ENCODE results near the gene MACROD1.
"Not testable (repeated sequence)": the region's sequence is repeated elsewhere in the genome, so short reads cannot be mapped to it uniquely, and the experiment has no call there.

The MACROD1 gene

DNA sequence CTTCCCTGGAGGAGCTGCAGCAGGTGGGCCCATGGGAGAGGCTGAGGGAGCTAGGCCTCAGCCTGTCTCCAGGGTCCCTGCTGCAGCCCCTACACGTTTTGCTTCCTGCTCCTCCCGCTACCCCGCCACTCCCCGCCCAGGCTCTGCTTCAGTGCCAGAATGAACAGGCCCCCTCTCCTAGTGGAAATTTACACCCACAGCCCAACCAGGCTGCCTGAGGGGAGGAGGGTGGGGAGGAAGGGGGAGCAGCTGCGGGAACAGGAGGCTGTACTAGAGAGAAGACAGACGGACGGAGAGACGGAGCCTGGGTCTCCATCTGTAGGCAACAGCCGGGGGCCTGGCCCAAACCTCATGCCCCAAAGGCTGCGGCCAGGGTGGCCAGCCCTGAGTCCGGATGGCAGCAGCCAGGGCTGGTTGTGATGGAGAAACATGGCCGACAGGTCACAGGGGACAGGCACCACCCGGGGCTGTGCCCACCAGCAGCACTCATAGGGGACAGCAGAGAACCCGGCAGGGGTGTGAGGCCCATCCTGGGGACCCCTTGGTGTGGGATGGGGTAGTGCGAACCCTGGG, 109.6 kb downstream of the MACROD1 start:
- DNase-seq (ENCODE audit: low read depth): no peak

DNA sequence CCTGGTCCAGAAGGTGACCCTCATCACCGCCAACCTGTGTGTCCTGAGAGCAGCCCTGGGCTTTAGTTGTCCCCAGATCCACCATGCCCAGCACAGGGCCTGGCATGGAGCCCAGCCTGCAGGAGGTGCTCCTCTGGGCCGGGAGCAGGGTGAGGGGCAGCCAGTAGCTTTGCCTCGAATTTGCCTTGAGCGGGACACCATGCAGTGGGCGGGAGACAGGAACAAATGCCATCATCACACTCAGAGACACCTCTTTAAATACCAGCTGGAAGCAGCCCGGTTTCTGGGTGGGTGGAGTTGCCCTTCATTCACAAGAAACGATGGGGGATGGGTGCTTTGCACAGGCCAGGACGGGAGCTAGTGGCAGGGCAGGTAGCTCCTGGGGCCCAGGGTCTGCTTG, 110.8 kb downstream of the MACROD1 start:
- DNase-seq (ENCODE audit: low read depth): no peak

DNA sequence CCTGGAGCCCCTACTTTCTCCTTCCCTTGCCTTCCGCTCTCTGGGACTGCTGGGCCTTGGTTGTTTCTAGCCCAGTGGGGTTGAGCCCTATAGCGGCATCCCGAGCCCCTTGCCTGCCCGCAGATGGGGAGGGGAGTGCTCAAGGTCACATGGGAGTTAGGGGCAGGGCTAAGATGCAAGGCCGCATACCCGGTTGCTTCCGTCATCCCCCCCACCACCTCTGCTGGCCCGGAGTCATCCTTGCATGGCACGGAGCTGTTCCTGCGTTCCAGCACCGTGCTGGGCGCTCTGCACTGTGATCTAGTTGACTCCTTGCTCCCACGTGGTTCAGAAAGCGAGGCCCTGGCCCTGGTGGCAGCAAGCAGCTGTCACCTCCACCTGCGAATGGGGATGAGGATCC, 112.2 kb downstream of the MACROD1 start:
- DNase-seq (ENCODE audit: low read depth): no peak

DNA sequence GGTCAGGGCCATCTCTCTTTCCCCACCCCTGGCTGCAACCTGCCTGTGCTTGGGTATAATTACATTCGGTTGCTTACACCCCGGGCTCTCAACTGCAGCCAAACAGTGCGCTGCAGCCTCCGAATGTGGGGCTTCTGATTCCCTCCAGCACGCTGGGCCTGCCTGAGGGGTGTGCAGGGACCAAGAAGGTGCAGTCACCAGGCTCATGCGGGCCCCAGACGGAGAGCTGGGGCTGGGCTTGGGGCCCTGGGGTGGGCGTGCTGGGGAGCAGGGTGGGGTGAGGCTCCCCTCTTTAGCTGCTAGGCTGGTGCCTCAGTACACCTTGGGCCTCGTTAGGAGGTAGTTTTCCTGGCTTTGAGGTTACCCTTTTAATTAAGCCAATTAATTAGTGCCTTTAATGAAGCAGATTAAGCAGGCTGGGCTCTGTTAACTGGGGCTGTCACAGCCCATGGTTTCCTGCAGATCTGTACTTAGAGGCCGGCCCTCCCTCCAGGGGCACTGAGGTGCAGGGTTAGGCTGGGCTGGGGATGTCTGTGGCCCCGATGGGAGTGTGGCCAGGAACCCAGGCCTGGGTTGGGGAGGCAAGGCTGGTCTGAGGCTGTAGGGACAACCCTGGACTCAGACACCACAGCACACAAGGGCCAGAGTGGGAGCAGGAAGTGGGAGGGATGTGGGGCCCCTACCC, 112.8 kb downstream of the MACROD1 start:
- no peak for DNase-seq (ENCODE audit: low read depth)

DNA sequence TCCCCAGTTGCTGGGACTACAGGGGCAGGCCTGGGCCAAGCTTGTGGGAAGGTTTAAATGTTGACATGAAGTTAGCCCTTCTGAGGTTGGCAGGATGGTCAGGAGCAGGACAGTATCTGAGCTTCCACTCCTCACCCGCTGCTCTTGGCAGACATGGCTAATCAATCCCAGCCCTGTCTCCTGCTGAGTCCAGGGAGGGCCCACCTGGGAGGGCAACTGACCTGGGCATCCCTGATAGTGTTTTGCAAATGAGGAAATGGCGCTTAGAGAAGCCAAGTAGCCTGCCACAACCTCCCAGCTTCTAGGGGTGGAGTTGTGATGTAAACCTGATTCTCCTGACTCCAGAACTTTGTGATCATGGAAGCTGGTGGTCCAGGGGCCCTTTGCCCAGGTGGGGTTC, 113.5 kb downstream of the MACROD1 start:
- DNase-seq (ENCODE audit: low read depth): no peak

DNA sequence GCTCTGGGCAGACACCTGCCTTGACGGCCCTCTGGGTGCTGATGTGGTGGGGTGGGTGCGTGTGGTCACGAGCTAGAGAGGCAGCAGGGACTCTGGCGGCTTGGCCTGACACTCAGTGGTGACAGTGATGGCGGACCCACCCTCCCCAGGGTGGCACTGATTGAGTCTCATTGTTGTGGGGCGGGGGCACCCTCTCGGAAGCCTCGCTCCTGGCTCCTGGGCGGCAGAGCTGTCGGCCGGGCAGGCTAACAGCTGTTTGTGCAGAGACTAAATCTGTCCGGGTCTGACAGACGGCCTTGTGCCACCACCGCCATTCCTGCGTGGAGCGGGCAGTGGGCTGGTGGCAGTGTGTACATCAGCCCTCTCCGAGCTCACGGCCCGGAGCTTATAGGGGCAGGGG, 114.6 kb downstream of the MACROD1 start:
- DNase-seq (ENCODE audit: low read depth): no peak

DNA sequence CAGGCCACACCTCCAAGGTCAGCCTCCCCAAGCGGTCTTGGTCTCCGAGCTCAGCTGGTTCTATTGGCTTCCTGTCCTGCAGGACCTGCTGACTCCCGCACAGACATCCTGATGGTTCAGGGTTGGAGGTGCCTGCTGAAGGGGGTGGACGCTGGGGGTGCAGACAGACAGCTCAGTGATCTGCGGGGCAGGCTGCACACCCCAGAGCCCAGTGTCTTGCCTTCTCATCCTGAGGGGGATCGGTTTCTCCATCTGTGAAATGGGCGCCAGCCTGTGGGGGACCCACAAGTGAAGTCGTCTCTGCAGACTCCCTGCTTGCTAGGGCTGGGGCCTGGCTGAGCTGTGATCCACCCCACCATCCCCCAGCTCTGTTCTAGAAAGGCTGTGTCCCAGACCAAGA, 116.4 kb downstream of the MACROD1 start:
- no peak for DNase-seq (ENCODE audit: low read depth)

DNA sequence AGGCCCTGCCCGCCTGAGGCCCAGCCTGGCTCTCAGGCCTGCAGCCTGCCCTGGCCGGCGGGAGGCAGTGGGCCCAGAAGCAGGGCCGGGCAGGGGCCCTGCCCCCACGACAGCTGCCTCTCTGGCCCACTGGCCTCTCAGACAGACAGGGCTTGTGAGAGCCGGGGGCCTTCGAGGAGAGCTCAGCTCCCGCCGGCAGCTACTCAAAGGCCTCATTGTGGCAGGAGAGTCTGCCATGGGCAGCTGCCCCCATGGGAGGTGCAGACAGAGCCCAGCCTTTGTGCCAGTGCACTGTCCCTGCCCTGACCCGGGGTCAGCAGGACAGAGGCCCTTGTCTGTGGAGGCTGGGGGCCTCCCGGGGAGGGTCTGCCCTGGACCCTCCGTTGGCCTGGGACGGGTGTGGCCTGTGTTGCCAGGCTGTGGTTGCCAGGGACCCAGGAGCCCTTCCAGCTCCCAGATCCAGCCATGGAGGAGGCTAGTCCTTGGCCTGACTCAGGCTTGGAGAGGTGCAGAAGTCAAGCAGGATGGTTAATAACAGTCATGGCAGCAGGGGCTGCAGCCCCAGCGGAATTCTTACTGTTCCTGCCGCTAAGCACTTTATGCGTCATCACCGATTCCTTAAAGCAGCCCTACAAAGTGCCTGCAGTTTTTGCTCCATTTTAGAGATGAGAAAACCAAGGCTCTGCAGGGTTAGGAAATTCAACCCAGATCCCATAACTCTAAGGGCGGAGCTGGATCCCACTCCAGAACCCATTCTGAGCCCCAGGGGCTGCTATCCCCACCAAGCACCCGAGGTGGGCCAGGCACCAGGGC, 117.7 kb downstream of the MACROD1 start:
- no peak for DNase-seq (ENCODE audit: low read depth)

DNA sequence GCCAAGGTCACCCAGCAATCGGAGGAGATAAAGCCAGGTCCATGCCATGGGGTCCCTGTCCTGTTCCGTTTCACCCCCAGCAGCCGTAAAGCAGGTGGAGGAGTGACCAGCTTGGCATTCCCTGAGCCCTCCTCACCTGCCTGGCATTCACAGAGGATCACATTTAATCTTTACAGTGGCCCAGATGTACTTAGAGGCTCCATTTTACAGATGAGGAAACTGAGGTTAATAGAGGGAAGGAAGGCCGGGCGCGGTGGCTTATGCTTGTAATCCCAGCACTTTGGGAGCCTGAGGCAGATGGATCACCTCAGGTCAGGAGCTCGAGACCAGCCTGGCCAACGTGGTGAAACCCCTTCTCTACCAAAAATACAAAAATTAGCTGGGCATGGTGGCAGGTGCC, 118.5 kb downstream of the MACROD1 start:
- not testable (repeated sequence) for DNase-seq (ENCODE audit: low read depth)

DNA sequence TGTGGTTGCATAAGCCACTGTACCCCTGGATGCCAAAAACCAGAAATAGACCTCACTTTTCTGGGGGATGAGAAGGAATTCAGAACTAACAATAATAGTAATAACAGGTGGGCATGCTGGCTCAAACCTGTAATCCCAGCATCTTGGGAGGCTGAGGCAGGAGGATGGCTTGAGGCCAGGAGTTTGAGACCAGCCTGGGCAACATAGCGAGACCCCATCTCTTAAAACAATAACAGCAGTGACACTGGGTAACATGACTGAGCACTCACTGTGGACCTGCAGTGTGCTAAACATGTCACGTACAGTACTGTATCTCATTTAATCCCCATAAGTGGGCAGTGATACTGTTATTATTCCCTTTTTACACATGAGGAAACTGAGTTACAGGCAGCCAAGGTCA, 120.2 kb downstream of the MACROD1 start:
- no peak for DNase-seq (ENCODE audit: low read depth)

DNA sequence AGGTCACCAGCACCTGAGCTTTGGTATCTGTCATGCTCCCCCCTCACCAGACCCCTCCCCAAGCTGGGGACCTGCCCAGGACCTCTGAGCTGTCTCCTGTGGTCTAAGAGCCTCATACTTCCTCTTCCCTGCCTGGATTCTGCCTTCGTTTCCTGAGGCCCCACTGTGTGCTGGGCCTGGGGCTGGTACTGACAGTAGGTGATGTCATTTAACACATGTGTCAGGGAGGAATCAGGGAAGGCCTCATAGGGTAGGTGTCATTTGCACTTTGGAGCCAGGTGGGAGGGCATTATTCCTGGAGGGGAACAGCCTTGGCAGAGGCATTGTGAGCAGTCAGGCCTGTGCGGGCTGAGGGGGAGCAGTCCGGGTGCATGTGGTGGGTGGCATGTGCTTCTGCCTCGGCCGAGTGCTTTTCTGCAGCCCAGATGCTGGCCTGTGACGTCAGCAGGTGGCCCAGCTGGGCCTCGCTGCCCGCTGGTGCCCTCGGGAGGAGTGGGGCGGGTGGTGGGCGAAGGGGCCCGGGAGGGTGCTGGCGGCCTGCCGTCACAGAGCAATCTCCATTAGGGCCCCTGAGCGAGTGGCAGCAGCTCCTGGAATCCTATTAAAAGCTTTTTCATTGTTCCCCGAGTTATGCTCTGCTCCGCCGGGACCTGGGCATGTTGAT, 121.1 kb downstream of the MACROD1 start:
- DNase-seq (ENCODE audit: low read depth): no peak

DNA sequence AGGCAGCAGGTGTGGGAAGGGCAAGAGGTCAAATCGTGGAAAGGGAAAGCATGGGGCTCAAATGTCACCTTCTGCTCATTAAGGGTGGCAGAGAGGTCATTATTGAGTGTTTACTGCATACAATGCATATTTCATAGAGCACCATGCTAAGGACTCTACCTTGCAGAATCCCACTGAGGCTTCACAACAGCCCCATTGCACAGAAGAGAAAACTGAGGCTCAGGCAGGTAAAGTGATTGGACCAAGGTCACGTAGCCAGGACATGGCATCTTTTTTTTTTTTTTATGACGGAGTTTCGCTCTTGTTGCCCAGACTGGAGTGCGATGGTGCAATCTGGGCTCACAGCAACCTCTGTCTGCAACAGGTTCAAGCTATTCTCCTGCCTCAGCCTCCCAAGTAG, 122.4 kb downstream of the MACROD1 start:
- DNase-seq (ENCODE audit: low read depth): no peak

DNA sequence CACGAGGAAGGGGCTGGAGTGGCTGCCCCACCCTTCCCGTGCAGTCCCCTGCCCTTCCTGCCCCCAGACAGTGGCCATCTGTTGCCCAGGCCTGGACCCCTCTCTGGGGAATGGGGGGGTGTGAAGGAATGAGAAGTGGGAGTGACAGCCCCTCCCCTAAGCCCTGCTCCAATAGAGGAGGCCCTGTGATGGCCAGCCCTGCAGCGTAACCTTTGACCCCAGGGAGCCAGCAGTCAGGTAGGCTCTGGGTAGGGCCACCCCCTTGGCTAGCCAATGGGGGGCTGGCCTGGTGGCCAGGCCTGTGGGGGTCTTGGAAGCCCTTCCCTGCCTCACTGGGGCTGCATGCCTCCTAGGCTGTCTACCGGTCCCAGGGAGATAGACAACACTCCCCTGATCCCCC, 123.6 kb downstream of the MACROD1 start:
- no peak for DNase-seq (ENCODE audit: low read depth)

DNA sequence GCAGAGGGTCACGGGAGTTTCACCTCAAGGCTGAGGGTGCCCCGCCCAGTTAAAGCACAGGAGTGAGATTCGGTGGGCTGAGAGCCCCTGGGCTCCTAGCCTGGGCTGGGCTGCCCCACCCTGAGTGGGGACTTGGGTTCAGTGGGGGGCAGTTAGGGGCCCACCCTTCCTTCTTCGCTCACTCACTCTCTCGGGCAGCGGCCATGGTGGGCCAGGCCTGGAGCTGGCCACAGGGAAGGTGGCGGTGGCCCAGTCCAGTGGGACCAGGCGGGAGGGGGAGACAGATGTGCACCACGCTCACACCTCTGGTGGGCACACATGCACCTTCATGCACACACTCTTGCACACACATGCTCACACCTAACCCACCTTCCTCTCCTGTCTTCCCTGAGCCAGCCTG, 124.1 kb downstream of the MACROD1 start:
- DNase-seq (ENCODE audit: low read depth): no peak

DNA sequence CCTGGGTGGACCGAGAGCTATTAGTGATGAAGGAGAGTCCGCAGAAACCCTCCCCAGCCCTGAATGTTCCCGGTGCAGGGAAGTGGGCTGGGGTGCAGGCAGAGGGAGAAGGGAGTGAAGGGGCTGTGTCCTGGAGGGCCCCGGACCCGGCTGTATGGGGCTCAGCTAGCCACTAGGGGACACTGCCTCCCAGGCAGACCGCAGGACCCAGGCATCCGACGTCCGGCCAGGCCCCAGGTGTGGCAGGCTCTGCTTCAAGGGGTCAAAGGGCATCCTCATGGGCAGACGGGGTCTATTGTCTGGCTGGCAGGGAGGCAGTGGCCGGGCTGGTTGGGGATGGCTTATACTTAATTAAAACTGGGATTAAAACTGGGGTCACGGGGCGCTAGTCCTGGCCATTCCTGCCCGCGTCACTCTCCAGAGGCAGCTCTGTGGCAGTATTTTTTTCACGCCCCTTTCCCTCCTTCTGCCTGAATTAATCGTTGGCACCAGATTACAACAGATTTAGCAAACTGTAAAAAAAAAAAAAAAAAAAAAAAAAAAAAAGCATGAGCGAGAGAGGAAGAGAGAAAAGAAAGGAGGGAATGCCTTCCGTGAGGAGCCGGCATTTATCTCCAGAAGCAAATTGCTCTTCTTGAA, 125.1 kb downstream of the MACROD1 start:
- DNase-seq (ENCODE audit: low read depth): no peak

DNA sequence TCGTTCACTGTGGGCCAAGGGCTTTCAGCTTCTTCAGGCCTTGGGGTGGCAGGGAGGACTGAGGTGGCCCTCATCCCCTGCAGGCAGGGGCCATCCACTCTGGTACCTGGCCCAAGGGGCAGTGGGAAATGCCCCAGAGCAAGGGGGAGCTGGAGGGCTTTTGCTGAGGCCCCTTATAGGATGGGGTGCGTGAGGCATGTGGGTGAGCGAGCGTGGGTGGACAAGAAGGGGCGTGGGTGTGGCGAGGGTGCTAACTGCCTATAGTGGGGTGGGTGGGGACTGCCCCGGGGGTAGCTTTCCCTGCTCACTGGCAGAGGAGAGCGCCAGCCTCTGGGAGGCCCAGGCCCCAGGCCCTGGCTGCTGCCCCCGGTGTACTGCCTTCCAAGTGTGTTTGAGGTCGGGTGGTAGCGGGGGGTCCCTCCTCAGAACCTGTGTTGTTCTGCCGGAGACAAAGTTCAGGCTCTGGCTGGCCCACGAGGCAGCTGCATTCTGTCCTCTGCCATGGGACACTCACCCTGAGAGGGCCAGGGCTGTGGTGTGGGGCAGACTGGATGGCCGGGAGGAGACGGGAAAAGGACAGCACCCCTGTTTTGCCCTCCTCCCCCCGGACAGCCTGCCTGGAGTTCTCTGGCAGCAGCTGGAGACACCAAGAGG, 126.8 kb downstream of the MACROD1 start:
- no peak for DNase-seq (ENCODE audit: low read depth)

DNA sequence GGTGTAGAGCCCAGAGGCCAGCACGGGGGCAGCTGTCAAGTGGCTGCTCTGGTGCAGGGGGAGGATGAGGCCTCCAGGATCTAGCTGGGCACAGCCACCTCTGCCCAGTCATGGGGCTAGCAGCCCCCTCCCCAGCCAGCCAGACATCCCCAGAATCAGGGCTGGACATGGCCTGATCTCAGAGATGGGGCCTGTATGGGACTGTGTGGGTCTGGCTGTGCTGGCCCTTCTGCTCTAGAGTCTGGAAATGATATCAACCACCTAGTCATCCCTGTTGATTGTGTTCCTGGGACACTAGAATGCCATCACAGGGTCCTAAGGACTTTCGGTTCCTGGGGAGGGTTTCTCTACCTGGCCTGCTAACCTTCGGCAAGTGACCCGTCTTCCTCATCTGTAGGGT, 127.4 kb downstream of the MACROD1 start:
- DNase-seq (ENCODE audit: low read depth): no peak

DNA sequence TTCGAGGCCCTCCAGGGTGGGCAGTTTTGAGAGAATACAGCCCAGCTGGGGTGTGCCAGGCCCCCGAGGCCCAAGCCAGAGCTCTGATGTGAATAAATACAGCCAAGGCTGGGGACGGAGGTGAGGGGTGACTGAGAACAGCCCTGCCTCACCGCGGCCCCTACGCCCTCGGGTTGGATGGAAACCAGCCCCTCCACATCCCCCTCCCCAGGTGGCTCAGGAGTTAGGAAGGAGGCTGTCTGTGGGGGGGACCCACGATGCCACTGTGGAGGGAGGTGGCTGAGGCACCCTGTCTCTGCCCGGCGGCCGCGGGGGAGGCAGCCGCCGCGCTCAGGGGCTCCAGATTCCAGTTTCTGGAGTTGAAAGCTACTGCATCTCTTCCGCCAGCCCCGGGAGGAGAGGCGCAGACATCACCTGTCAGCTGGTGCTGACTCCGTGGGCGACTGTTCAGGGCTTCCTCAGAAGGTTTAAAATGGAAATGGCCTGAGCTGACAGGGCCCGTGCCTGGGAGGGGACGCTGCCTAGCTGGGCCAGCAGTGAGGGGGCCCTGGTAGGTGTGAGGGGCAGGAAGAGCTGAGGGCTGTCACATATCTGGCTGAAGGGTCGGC, 128.8 kb downstream of the MACROD1 start:
- no peak for DNase-seq (ENCODE audit: low read depth)

DNA sequence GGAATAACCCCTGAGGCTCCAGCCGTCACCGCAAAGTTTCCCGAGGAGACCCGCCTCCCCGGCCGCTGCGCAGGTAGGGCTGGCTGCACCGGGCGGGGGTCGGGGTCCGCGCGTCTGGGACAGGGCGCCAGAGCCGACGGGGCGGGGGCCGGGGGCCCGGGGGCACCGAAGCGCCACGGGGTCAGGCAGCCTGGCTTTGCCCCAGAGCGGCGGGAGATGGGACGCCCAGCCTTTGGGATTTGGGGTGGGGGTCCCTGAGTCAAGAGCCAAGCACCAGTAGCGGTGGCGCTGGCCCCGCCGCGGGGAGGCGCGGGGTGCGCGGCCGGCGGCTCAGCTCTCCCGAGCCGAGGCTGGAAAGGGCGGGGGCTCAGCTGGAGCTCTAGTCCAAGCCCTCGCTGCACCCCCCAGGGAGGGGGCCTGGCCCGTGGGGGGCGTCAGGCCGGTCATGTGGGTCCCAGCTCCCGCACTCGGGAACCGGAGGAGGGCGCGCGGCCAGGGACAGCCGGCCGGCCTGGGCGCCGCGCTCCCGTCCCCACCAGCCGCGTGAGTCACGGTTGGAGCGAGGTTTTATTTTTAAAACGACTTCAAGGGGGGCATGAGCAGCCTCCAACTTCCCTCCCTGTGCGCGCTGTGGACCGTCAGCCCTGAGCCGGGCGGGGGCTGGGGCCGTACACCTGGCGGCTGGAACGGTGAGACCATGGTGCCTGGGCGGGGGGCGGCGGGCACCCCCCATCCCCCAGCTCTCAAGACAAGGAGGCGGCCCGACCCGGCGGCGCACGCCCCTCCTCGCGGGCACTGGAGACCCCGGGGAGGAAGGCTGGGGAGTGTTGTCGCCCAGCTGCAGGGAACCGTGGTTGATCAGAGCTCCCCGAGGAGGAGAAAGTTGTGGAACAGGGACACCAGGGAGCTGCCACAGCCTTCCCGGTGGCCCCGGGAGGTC, 129.6 kb downstream of the MACROD1 start:
- no peak for DNase-seq (ENCODE audit: low read depth)

DNA sequence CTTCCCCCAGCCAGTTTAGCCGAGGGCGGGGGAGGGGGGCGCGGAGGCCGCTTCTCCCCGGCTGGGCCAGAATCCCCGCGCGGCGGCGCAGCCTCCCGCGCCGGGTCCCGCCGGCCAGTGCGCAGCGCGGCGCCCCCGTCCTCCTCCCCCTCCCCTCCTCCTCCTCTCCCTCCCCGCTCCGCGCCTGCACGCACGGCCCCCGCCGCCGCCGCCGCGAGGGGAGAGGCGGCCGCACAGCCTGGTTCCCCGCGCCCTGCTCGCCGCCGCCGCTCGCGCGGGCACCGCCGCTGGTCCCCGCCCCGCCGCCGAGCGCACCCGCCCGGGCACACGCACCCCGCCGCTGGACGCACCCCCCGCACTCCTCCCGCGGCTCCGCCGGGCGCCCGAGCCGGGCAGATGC, 130.3 kb downstream of the MACROD1 start, which contains the start of gene FLRT1:
Gene FLRT1 (plus strand): TSS at position 356 of the 400 bp plus-strand sequence. CDS start 80,337 bp downstream, outside the sequence.
- no peak for DNase-seq (ENCODE audit: low read depth)
